Measurements from ENCODE around the gene FAM53C.
A peak's percentile ranks its signal among the peaks of the same experiment; 100 is the strongest.

GRCh38 chr5:138354926-138355378, 16.9 kb downstream of the FAM53C start:
- 0 out of 4 replicates have a peak, but pooled peaks of 1 of the 2 experiments have one; percentile 24 for TF ChIP-seq CTCF (conservative IDR thresholded peaks at IDR 0.05; ENCODE audit: low read depth in 2 of 2)
- no peak for TF ChIP-seq POLR2AphosphoS5 (IDR thresholded peaks at IDR 0.05; ENCODE audit: low read depth)
- TF ChIP-seq REST (IDR thresholded peaks at IDR 0.05; ENCODE audit: unreplicated experiment) = no peak
- TF ChIP-seq EZH2phosphoT487 (IDR thresholded peaks at IDR 0.05; ENCODE audit: unreplicated experiment) = no peak
- TF ChIP-seq CREB1 (CRISPR knock-in tag; IDR thresholded peaks at IDR 0.05; ENCODE audit: low read depth) = peak; percentile 67
